Aorta (tissue), 5 donors: ENCODE data around the gene TCF3. TPM values are rescaled to one million over a fixed set of nuclear protein-coding genes. Genes with fewer than 3 reads are reported as not detected.

Source experiments
- ATAC-seq: fragments of 200-7000 bp; cut with Tn5 transposase; one replicate; pipeline ENCODE4 v1.9.1; 2022; ENCODE audit warnings: moderate library complexity; ENCODE audit not compliant: low FRiP score
- DNase-seq, 2 donors: peaks; one replicate each; pipeline ENCODE4 v3.0.0-alpha.2; 2020
- H3K27ac ChIP-seq, 2 donors: one replicate each; pipeline ENCODE4 v1.5.1; 2013; ENCODE audit warnings: low read length in 2 of 2, mild to moderate bottlenecking in 2 of 2, moderate library complexity in 2 of 2, control low read depth in 1 of 2, inconsistent platforms in 1 of 2, low read depth in 1 of 2
- H3K27me3 ChIP-seq, 2 donors: one replicate each; pipeline ENCODE4 v1.6.1; 2013; ENCODE audit warnings: control low read depth in 1 of 2, low read length in 1 of 2, mild to moderate bottlenecking in 1 of 2, moderate library complexity in 1 of 2; ENCODE audit not compliant: insufficient read depth in 2 of 2, control insufficient read depth in 1 of 2
- H3K36me3 ChIP-seq, 2 donors: one replicate each; pipeline ENCODE4 v1.6.1; 2013; ENCODE audit warnings: control low read depth in 1 of 2, low read length in 1 of 2, mild to moderate bottlenecking in 1 of 2; ENCODE audit not compliant: insufficient read depth in 2 of 2, control insufficient read depth in 1 of 2
- H3K4me1 ChIP-seq, 2 donors: one replicate each; pipeline ENCODE4 v1.6.1; 2013; ENCODE audit warnings: low read length in 2 of 2, control low read depth in 1 of 2, mild to moderate bottlenecking in 1 of 2, moderate library complexity in 1 of 2; ENCODE audit not compliant: insufficient read depth in 2 of 2, control insufficient read depth in 1 of 2
- H3K4me3 ChIP-seq, 2 donors: one replicate each; pipeline ENCODE4 v1.5.1; 2013; ENCODE audit warnings: low read length in 2 of 2, control low read depth in 1 of 2, mild to moderate bottlenecking in 1 of 2
- H3K9me3 ChIP-seq: one replicate; pipeline ENCODE4 v1.6.1; 2013; ENCODE audit warnings: mild to moderate bottlenecking, low read length; ENCODE audit not compliant: control insufficient read depth
- WGBS, 2 donors: extraction: QIAGEN DNeasy Blood & Tissue Kit; methylation state at CpG; one replicate each; pipeline ENCODE4 v1.1.7; 2013; 5-methylcytosine and 5-hydroxymethylcytosine counted together
- intact Hi-C, 2 donors: fragments of 100-400 bp; cut with DNase I; formaldehyde crosslinking; loops; one replicate each; pipeline versions ENCODE4 v1.14.2 to v1.15.0; 2022
- polyA plus RNA-seq, 2 donors: library from polyadenylated mRNA; stranded (reverse); fragments of 200-250 nt; gene quantifications; one replicate each; pipeline ENCODE4 v1.2.3, GENCODE V29; 2013
- total RNA-seq, 2 donors: library from RNA; stranded (reverse); fragmentation: NEBNext Ultra II Directional; extraction: Animal tissue kit (Norgen Biotek cat#: 25700); gene quantifications; one replicate each; pipeline ENCODE4 v1.2.1, GENCODE V29; 2021
- donor health status: healthy with polysubstance abuse.
- donor health status: Bipolar disorder and iron deficiency.
- donor health status: DM: no; HTN: no; CAD: no.
- donor health status: DM: no; HTN: no; CAD: no.
- donor health status: DM: yes; HTN: yes; CAD: no.

TCF3 gene
- total and polyA plus RNA-seq, 4 donors: 23.7 to 50.4 (median 34.1) TPM

DNA sequence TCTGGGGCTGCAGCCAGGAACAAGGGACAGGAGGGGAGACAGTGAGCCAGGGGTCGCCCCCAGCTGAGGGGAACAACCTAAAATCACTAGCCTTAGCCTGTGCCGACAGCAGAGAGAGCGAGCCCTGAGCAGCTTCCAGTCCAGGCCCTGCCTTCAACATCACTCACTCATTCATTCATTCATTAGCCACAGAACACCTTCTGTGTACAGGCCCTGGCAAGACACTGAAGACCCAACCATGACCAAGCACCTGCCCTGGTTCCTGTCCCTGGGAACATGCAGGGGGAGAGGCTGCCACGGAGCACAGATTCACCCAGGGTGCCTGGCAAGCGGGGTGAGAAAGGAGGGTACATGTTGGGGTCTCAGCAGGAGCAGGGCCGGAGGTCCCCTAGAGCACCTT, 89.2 kb downstream of the TCF3 start:
- Histone ChIP-seq H3K36me3 (no peaks in the 10 kb centered on the region), H3K4me3 (no peak overlapping the region), H3K9me3 (no peaks in the 10 kb centered on the region), H3K27me3 (no peaks in the 10 kb centered on the region), H3K27ac (no peak overlapping the region), H3K4me1 (no peaks in the 10 kb centered on the region)
- WGBS, 2 donors: 89% methylated on average over 6 of the region's 6 CpGs
- no peak for DNase-seq
- intact Hi-C loops: no loop called here
- ATAC-seq: no peak

- Histone ChIP-seq H3K4me1 (no peaks in the 10 kb centered on the region), H3K27ac (no peak overlapping the region), H3K4me3 (no peak overlapping the region), H3K27me3 (no peaks in the 10 kb centered on the region), H3K9me3 (no peaks in the 10 kb centered on the region), H3K36me3 (no peaks in the 10 kb centered on the region)
- 86 to 87% methylated on average over 17 of the region's 17 CpGs for WGBS, 2 donors
- peak in 1 of 2 donors; percentile 63 for DNase-seq
- ATAC-seq: no peak
- intact Hi-C loops: no loop called here
Observed at GRCh38 chr19:1561236-1561842, 91.1 kb downstream of the TCF3 start.

- Histone ChIP-seq H3K4me3 (no peak overlapping the region), H3K27me3 (no peaks in the 10 kb centered on the region), H3K36me3 (peaks cover 0 to 2% of the 10 kb centered on the region in 2 donors), H3K27ac (no peak overlapping the region), H3K4me1 (no peaks in the 10 kb centered on the region), H3K9me3 (no peaks in the 10 kb centered on the region)
- 60 to 65% methylated on average over 25 of the region's 25 CpGs for WGBS, 2 donors
- ATAC-seq (no peak), DNase-seq (peak in 1 of 2 donors; percentile 72)
- intact Hi-C loops: no loop called here
Observed at GRCh38 chr19:1560286-1560882, 92.0 kb downstream of the TCF3 start.

Other genes starting within 250 kb of the TCF3 start
- 10 to 100 TPM; 75.2 to 77.9 TPM for gene DAZAP1, start 245.0 kb downstream of the TCF3 start, total RNA-seq
- gene DAZAP1, start 245.0 kb downstream of the TCF3 start, polyA plus RNA-seq: 10 to 100 TPM; 44.8 to 79.0 TPM
- gene RPS15, start 214.2 kb downstream of the TCF3 start, total RNA-seq: 100 to 1,000 TPM; 707 to 750 TPM
- 1,000 to 10,000 TPM; 2,784 to 2,878 TPM for gene RPS15, start 214.2 kb downstream of the TCF3 start, polyA plus RNA-seq
- gene APC2, start 202.5 kb downstream of the TCF3 start, total RNA-seq: under 1 TPM; 0.26 to 0.42 TPM
- gene APC2, start 202.5 kb downstream of the TCF3 start, polyA plus RNA-seq: under 1 TPM in 1 of 2 donors, not detected in 1; 0.03 TPM
- gene C19orf25, start 173.4 kb downstream of the TCF3 start, total RNA-seq: 10 to 100 TPM; 19.7 to 26.0 TPM
- 10 to 100 TPM; 19.0 to 33.5 TPM for gene C19orf25, start 173.4 kb downstream of the TCF3 start, polyA plus RNA-seq
- gene PCSK4, start 162.3 kb downstream of the TCF3 start, total RNA-seq: 1 to 10 TPM in 1 of 2 donors, not detected in 1; 3.1 TPM
- 1 to 10 TPM in 1 of 2 donors, under 1 TPM in 1; 0.75 to 6.0 TPM for gene PCSK4, start 162.3 kb downstream of the TCF3 start, polyA plus RNA-seq
- 1 to 10 TPM in 1 of 2 donors, under 1 TPM in 1; 0.71 to 1.6 TPM for gene REEP6, start 161.4 kb downstream of the TCF3 start, total RNA-seq
- gene REEP6, start 161.4 kb downstream of the TCF3 start, polyA plus RNA-seq: 10 to 100 TPM in 1 of 2 donors, 1 to 10 TPM in 1; 2.2 to 16.5 TPM
- 10 to 100 TPM in 1 of 2 donors, 1 to 10 TPM in 1; 6.2 to 18.2 TPM for gene ADAMTSL5, start 139.6 kb downstream of the TCF3 start, total RNA-seq
- 1 to 10 TPM; 3.1 to 6.1 TPM for gene ADAMTSL5, start 139.6 kb downstream of the TCF3 start, polyA plus RNA-seq
- not detected for gene PLK5, start 128.5 kb downstream of the TCF3 start, total RNA-seq
- gene PLK5, start 128.5 kb downstream of the TCF3 start, polyA plus RNA-seq: under 1 TPM in 1 of 2 donors, not detected in 1; 0.15 TPM
- gene MEX3D, start 84.3 kb downstream of the TCF3 start, total RNA-seq: 10 to 100 TPM; 16.1 to 20.5 TPM
- 1 to 10 TPM; 3.6 to 6.3 TPM for gene MEX3D, start 84.3 kb downstream of the TCF3 start, polyA plus RNA-seq
- 10 to 100 TPM; 60.9 to 63.2 TPM for gene MBD3, start 59.8 kb downstream of the TCF3 start, total RNA-seq
- gene MBD3, start 59.8 kb downstream of the TCF3 start, polyA plus RNA-seq: 100 to 1,000 TPM in 1 of 2 donors, 10 to 100 TPM in 1; 37.6 to 106 TPM
- 100 to 1,000 TPM; 153 to 155 TPM for gene UQCR11, start 47.2 kb downstream of the TCF3 start, total RNA-seq
- gene UQCR11, start 47.2 kb downstream of the TCF3 start, polyA plus RNA-seq: 100 to 1,000 TPM; 127 to 251 TPM
- not detected for gene ONECUT3, start 100.9 kb upstream of the TCF3 start, total RNA-seq
- under 1 TPM in 1 of 2 donors, not detected in 1; 0.03 TPM for gene ONECUT3, start 100.9 kb upstream of the TCF3 start, polyA plus RNA-seq
- 1 to 10 TPM; 1.8 to 4.7 TPM for gene ATP8B3, start 159.7 kb upstream of the TCF3 start, total RNA-seq
- gene ATP8B3, start 159.7 kb upstream of the TCF3 start, polyA plus RNA-seq: under 1 TPM; 0.38 to 0.63 TPM
- gene REXO1, start 195.9 kb upstream of the TCF3 start, total RNA-seq: 10 to 100 TPM; 27.7 to 29.9 TPM
- 10 to 100 TPM in 1 of 2 donors, 1 to 10 TPM in 1; 4.8 to 25.6 TPM for gene REXO1, start 195.9 kb upstream of the TCF3 start, polyA plus RNA-seq
- gene KLF16, start 211.0 kb upstream of the TCF3 start, total RNA-seq: 10 to 100 TPM; 17.3 to 18.3 TPM
- 1 to 10 TPM; 5.1 to 6.6 TPM for gene KLF16, start 211.0 kb upstream of the TCF3 start, polyA plus RNA-seq
- 10 to 100 TPM; 54.8 to 64.6 TPM for gene ABHD17A, start 232.9 kb upstream of the TCF3 start, total RNA-seq
- gene ABHD17A, start 232.9 kb upstream of the TCF3 start, polyA plus RNA-seq: 100 to 1,000 TPM in 1 of 2 donors, 10 to 100 TPM in 1; 48.8 to 116 TPM